DND-41 (cell line): ENCODE data around the gene CKAP5.

ENCODE experiments used
- ATAC-seq: fragments of 200-7000 bp; cut with Tn5 transposase; 3 replicates; pipeline ENCODE4 v1.9.1; 2021; ENCODE audit warnings: low read depth; ENCODE audit not compliant: insufficient read depth
- DNase-seq: peaks from one replicate; pipeline ENCODE4 v3.0.0-alpha.2; 2020
- H2AFZ ChIP-seq: 2 replicates; pipeline ENCODE4 v1.6.0; 2012; ENCODE audit warnings: low read depth, low read length
- H3K27ac ChIP-seq: 2 replicates; pipeline ENCODE4 v1.5.1; 2012; ENCODE audit warnings: low read length, inconsistent platforms
- H3K27me3 ChIP-seq: fragments of 200-600 bp; sonication (generic); 2 replicates; pipeline ENCODE4 v1.6.0; 2012; ENCODE audit warnings: low read length, mild to moderate bottlenecking, inconsistent platforms; ENCODE audit not compliant: insufficient read depth, poor library complexity
- H3K36me3 ChIP-seq: 2 replicates; pipeline ENCODE4 v1.5.1; 2012; ENCODE audit warnings: low read length, inconsistent platforms; ENCODE audit not compliant: insufficient read depth
- H3K4me1 ChIP-seq: 2 replicates; pipeline ENCODE4 v1.5.1; 2012; ENCODE audit warnings: mild to moderate bottlenecking, low read length; ENCODE audit not compliant: insufficient read depth
- H3K4me2 ChIP-seq: 2 replicates; pipeline ENCODE4 v1.6.0; 2012; ENCODE audit warnings: mild to moderate bottlenecking, moderate library complexity, low read length, inconsistent platforms; ENCODE audit not compliant: insufficient read depth
- H3K4me3 ChIP-seq, 2 experiments: fragments of 200-600 bp in 1 of 2; shearing (Covaris generic) in 1 of 2; 2 replicates each; pipeline ENCODE4 v1.5.1; 2012 to 2016; ENCODE audit warnings: inconsistent platforms in 2 of 2, low read length in 2 of 2, mild to moderate bottlenecking in 2 of 2, low read depth in 1 of 2, moderate library complexity in 1 of 2
- H3K79me2 ChIP-seq: 2 replicates; pipeline ENCODE4 v1.6.0; 2012; ENCODE audit warnings: low read length, inconsistent platforms; ENCODE audit not compliant: insufficient read depth
- H3K9ac ChIP-seq: 2 replicates; pipeline ENCODE4 v1.6.0; 2012; ENCODE audit warnings: low read depth, mild to moderate bottlenecking, inconsistent platforms, low read length, moderate library complexity
- H3K9me3 ChIP-seq: 2 replicates; pipeline ENCODE4 v1.5.1; 2012; ENCODE audit warnings: low read length, moderate library complexity, mild to moderate bottlenecking, inconsistent platforms; ENCODE audit not compliant: insufficient read depth, severe bottlenecking
- H4K20me1 ChIP-seq: 2 replicates; pipeline ENCODE4 v1.6.0; 2012; ENCODE audit warnings: low read length; ENCODE audit not compliant: insufficient read depth
- CTCF ChIP-seq: IDR thresholded peaks from 2 replicates; pipeline ENCODE4 v1.5.1; 2012; ENCODE audit warnings: borderline replicate concordance, low read length, moderate library complexity, mild to moderate bottlenecking; ENCODE audit not compliant: poor library complexity, severe bottlenecking; ENCODE audit errors: extremely low read depth
- EZH2 ChIP-seq: IDR thresholded peaks from 3 replicates; pipeline ENCODE4 v1.6.1; 2012; ENCODE audit warnings: borderline replicate concordance, low read depth, mild to moderate bottlenecking, moderate library complexity, low read length, inconsistent platforms; ENCODE audit not compliant: severe bottlenecking

CKAP5 gene

GRCh38 chr11:46886211-46886610 is 40.1 kb upstream of the CKAP5 start:
- Histone ChIP-seq H2AFZ (no peak overlapping the region), H3K4me1 (no peaks in the 10 kb centered on the region), H3K27ac (no peak overlapping the region), H3K4me3 (no peak overlapping the region), H3K4me2 (no peak overlapping the region), H4K20me1 (no peaks in the 10 kb centered on the region), H3K9ac (no peak overlapping the region), H3K9me3 (no peaks in the 10 kb centered on the region), H3K36me3 (no peaks in the 10 kb centered on the region), H3K79me2 (no peaks in the 10 kb centered on the region), H3K27me3 (no peaks in the 10 kb centered on the region)
- no peak for TF ChIP-seq CTCF
- no peak for ATAC-seq
- no peak for DNase-seq

- Histone ChIP-seq H3K4me1 (no peaks in the 10 kb centered on the region), H3K36me3 (no peaks in the 10 kb centered on the region), H3K79me2 (no peaks in the 10 kb centered on the region), H3K4me2 (no peak overlapping the region), H3K4me3 (no peak overlapping the region), H4K20me1 (no peaks in the 10 kb centered on the region), H3K9ac (no peak overlapping the region), H2AFZ (no peak overlapping the region), H3K27ac (no peak overlapping the region), H3K9me3 (no peaks in the 10 kb centered on the region), H3K27me3 (no peaks in the 10 kb centered on the region)
- TF ChIP-seq CTCF (no peak), EZH2 (no peak)
- no peak for DNase-seq
- no peak for ATAC-seq
Measured at GRCh38 chr11:46879056-46879585, 33.0 kb upstream of the CKAP5 start.

- Histone ChIP-seq H3K9me3 (no peaks in the 10 kb centered on the region), H3K27me3 (no peaks in the 10 kb centered on the region), H2AFZ (no peak overlapping the region), H4K20me1 (no peaks in the 10 kb centered on the region), H3K36me3 (no peaks in the 10 kb centered on the region), H3K9ac (no peak overlapping the region), H3K79me2 (no peaks in the 10 kb centered on the region), H3K4me3 (no peak overlapping the region), H3K27ac (no peak overlapping the region), H3K4me2 (no peak overlapping the region), H3K4me1 (no peaks in the 10 kb centered on the region)
- TF ChIP-seq EZH2 (no peak), CTCF (no peak)
- no peak for ATAC-seq
- DNase-seq: no peak
Measured at GRCh38 chr11:46877580-46877979, 31.5 kb upstream of the CKAP5 start.

- TF ChIP-seq CTCF: no peak
- no peak for TF ChIP-seq EZH2
- H3K4me1 ChIP-seq: no peaks in the 10 kb centered on the region
- DNase-seq: no peak
- no peak overlapping the region for H2AFZ ChIP-seq
- H3K36me3 ChIP-seq: no peaks in the 10 kb centered on the region
- H3K27ac ChIP-seq: no peak overlapping the region
- H3K4me2 ChIP-seq: no peak overlapping the region
- no peaks in the 10 kb centered on the region for H3K27me3 ChIP-seq
- H3K9ac ChIP-seq: no peak overlapping the region
- H3K9me3 ChIP-seq: no peaks in the 10 kb centered on the region
- no peak overlapping the region for H3K4me3 ChIP-seq
- ATAC-seq: no peak
- H4K20me1 ChIP-seq: no peaks in the 10 kb centered on the region
- no peaks in the 10 kb centered on the region for H3K79me2 ChIP-seq
Measured at GRCh38 chr11:46876471-46876870, 30.4 kb upstream of the CKAP5 start.
